HepG2 (cell line): ENCODE results near the gene MKNK1. TPM values are rescaled to one million over a fixed set of nuclear protein-coding genes. Genes with fewer than 3 reads are reported as not detected.

ENCODE experiments used
- MTA1 ChIP-seq: sonication (generic); formaldehyde crosslinking; IDR thresholded peaks from 2 replicates; pipeline ENCODE4 v1.4.0; 2020; ENCODE audit warnings: missing genetic modification reagents, mild to moderate bottlenecking, borderline replicate concordance
- NFATC3 ChIP-seq: sonication (generic); formaldehyde crosslinking; IDR thresholded peaks from 2 replicates; pipeline ENCODE4 v1.5.1; 2020; ENCODE audit warnings: mild to moderate bottlenecking, missing genetic modification reagents
- SCMH1 ChIP-seq: sonication (generic); formaldehyde crosslinking; IDR thresholded peaks from 2 replicates; pipeline ENCODE4 v1.9.0; 2021; ENCODE audit warnings: missing genetic modification reagents, mild to moderate bottlenecking, borderline replicate concordance
- ZNF274 ChIP-seq: sonication (generic); formaldehyde crosslinking; IDR thresholded peaks from 2 replicates; pipeline ENCODE4 v1.5.1; 2020; ENCODE audit warnings: mild to moderate bottlenecking, missing genetic modification reagents
- ZNF3 ChIP-seq: IDR thresholded peaks from 2 replicates; pipeline ENCODE4 v1.7.0; 2017; ENCODE audit warnings: inconsistent platforms
- ZNF335 ChIP-seq: sonication (generic); formaldehyde crosslinking; IDR thresholded peaks from 2 replicates; pipeline ENCODE4 v1.4.0; 2020; ENCODE audit warnings: missing genetic modification reagents
- polyA plus RNA-seq, 8 experiments: library from polyadenylated mRNA; depleted of rRNA in 3 of 8; stranded (reverse) in 7 of 8; unstranded in 1 of 8; fragments of >200 nt; fragmentation: Illumina TruSeq in 4 of 8; extraction: Trizol in 4 of 8; gene quantifications; 2 replicates each; pipeline versions ENCODE4 v1.2.1 to v1.2.3, GENCODE V29; 2011 to 2016; ENCODE audit warnings: low read depth in 4 of 8, missing spikeins in 1 of 8, mixed read lengths in 1 of 8; ENCODE audit not compliant: insufficient read depth in 1 of 8
- total RNA-seq, 5 experiments: library from RNA; depleted of rRNA; stranded (reverse); fragments of >200 nt; fragmentation: Illumina TruSeq; extraction: Trizol; gene quantifications; 2 replicates each; pipeline ENCODE4 v1.2.3, GENCODE V29; 2016; ENCODE audit warnings: low read depth in 1 of 5
- TF ChIP-seq, protein P1 (sequence below), 2 experiments: sonication (generic) in 1 of 2; formaldehyde crosslinking in 1 of 2; IDR thresholded peaks; 2 replicates each; pipeline versions ENCODE4 v1.4.0 to v1.6.1; 2016 to 2020; ENCODE audit warnings: borderline replicate concordance in 1 of 2, low read depth in 1 of 2, mild to moderate bottlenecking in 1 of 2, missing genetic modification reagents in 1 of 2
- TF ChIP-seq, protein P2 (sequence below): sonication (generic); formaldehyde crosslinking; IDR thresholded peaks from 2 replicates; pipeline ENCODE4 v1.4.0; 2020; ENCODE audit warnings: missing genetic modification reagents
- TF ChIP-seq, protein P3 (sequence below): IDR thresholded peaks from 2 replicates; pipeline ENCODE4 v1.6.1; 2012; ENCODE audit warnings: low read length, improper control_type of control experiment
- TF ChIP-seq, protein P4 (sequence below): sonication (generic); formaldehyde crosslinking; IDR thresholded peaks from 2 replicates; pipeline ENCODE4 v1.8.0; 2022; ENCODE audit warnings: mild to moderate bottlenecking, missing genetic modification reagents; ENCODE audit not compliant: insufficient replicate concordance
- TF ChIP-seq, protein P5 (sequence below): sonication (generic); formaldehyde crosslinking; IDR thresholded peaks from 2 replicates; pipeline ENCODE4 v1.5.0; 2020; ENCODE audit warnings: missing genetic modification reagents
- TF ChIP-seq, protein P6 (sequence below): sonication (generic); formaldehyde crosslinking; IDR thresholded peaks from 2 replicates; pipeline ENCODE4 v1.4.0; 2020; ENCODE audit warnings: mild to moderate bottlenecking, missing genetic modification reagents
- TF ChIP-seq, protein P7 (sequence below): sonication (generic); IDR thresholded peaks from 2 replicates; pipeline ENCODE4 v1.6.1; 2016; ENCODE audit warnings: low read depth, borderline replicate concordance

Gene MKNK1
- total and polyA plus RNA-seq, 2 of the 13 experiments (the other 11 are each of a cell fraction or from before 2014, with no cell fraction given) = 18.5 to 24.1 TPM

DNA sequence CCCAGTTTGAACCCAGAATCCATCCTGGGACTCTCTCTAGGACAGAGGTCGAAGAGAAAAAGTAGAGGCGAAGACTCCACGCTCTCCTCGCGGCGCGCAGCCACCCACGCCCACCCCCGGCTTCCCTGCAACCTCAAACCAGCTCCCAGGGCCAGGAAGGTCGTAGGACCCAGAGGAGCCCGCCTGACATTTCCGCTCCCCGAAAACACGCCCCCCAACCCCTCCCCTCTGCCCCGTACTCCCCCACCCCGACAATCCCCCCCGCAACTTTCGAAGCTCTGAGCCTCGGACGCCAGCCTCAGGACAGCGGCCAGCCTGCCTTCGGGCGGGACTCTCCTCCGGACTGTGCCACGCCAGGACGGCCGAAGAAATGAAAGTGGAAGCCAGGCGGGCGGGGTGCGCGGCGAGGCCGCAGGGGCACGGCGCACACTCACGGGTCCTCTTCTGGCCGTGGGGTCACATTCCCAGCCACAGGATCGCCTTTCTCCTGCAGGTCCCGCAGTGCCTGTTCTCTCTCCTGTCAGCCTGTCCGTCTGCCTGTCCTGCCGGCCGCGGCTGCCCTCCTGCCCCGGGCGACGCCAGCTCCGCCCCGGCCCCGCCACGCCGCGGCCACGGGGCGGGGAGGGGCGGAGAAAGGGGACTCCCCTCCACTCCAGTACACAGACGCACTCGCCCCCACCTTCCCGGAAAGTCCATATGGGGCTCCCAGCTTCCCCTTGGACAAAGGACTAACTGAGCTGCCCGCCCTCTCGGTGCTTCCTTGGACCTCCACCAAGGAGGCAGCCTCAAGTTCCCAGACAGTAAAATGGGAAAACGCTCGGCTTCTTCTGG is 12.4 kb upstream of the MKNK1 start, which contains the start of gene MOB3C (continued):
- TF ChIP-seq, protein P1, sequence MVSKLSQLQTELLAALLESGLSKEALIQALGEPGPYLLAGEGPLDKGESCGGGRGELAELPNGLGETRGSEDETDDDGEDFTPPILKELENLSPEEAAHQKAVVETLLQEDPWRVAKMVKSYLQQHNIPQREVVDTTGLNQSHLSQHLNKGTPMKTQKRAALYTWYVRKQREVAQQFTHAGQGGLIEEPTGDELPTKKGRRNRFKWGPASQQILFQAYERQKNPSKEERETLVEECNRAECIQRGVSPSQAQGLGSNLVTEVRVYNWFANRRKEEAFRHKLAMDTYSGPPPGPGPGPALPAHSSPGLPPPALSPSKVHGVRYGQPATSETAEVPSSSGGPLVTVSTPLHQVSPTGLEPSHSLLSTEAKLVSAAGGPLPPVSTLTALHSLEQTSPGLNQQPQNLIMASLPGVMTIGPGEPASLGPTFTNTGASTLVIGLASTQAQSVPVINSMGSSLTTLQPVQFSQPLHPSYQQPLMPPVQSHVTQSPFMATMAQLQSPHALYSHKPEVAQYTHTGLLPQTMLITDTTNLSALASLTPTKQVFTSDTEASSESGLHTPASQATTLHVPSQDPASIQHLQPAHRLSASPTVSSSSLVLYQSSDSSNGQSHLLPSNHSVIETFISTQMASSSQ (IDR thresholded peaks at IDR 0.05; ENCODE audit: low read depth) = no peak
- TF ChIP-seq, protein P1 (CRISPR knock-in tag; IDR thresholded peaks at IDR 0.05; ENCODE audit: borderline replicate concordance) = no peak
- TF ChIP-seq, protein P2, sequence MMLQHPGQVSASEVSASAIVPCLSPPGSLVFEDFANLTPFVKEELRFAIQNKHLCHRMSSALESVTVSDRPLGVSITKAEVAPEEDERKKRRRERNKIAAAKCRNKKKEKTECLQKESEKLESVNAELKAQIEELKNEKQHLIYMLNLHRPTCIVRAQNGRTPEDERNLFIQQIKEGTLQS (CRISPR knock-in tag) = no peak
- TF ChIP-seq, protein P3, sequence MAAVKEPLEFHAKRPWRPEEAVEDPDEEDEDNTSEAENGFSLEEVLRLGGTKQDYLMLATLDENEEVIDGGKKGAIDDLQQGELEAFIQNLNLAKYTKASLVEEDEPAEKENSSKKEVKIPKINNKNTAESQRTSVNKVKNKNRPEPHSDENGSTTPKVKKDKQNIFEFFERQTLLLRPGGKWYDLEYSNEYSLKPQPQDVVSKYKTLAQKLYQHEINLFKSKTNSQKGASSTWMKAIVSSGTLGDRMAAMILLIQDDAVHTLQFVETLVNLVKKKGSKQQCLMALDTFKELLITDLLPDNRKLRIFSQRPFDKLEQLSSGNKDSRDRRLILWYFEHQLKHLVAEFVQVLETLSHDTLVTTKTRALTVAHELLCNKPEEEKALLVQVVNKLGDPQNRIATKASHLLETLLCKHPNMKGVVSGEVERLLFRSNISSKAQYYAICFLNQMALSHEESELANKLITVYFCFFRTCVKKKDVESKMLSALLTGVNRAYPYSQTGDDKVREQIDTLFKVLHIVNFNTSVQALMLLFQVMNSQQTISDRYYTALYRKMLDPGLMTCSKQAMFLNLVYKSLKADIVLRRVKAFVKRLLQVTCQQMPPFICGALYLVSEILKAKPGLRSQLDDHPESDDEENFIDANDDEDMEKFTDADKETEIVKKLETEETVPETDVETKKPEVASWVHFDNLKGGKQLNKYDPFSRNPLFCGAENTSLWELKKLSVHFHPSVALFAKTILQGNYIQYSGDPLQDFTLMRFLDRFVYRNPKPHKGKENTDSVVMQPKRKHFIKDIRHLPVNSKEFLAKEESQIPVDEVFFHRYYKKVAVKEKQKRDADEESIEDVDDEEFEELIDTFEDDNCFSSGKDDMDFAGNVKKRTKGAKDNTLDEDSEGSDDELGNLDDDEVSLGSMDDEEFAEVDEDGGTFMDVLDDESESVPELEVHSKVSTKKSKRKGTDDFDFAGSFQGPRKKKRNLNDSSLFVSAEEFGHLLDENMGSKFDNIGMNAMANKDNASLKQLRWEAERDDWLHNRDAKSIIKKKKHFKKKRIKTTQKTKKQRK = no peak
- TF ChIP-seq, protein P4, sequence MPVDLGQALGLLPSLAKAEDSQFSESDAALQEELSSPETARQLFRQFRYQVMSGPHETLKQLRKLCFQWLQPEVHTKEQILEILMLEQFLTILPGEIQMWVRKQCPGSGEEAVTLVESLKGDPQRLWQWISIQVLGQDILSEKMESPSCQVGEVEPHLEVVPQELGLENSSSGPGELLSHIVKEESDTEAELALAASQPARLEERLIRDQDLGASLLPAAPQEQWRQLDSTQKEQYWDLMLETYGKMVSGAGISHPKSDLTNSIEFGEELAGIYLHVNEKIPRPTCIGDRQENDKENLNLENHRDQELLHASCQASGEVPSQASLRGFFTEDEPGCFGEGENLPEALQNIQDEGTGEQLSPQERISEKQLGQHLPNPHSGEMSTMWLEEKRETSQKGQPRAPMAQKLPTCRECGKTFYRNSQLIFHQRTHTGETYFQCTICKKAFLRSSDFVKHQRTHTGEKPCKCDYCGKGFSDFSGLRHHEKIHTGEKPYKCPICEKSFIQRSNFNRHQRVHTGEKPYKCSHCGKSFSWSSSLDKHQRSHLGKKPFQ (CRISPR knock-in tag) = no peak
- TF ChIP-seq ZNF274 (CRISPR knock-in tag) (no peak), SCMH1 (CRISPR knock-in tag) (no peak), ZNF3 (CRISPR knock-in tag) (no peak), ZNF335 (CRISPR knock-in tag) (no peak), NFATC3 (CRISPR knock-in tag) (no peak), MTA1 (no peak)
- TF ChIP-seq, protein P5, sequence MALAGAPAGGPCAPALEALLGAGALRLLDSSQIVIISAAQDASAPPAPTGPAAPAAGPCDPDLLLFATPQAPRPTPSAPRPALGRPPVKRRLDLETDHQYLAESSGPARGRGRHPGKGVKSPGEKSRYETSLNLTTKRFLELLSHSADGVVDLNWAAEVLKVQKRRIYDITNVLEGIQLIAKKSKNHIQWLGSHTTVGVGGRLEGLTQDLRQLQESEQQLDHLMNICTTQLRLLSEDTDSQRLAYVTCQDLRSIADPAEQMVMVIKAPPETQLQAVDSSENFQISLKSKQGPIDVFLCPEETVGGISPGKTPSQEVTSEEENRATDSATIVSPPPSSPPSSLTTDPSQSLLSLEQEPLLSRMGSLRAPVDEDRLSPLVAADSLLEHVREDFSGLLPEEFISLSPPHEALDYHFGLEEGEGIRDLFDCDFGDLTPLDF (CRISPR knock-in tag) = no peak
- TF ChIP-seq, protein P6, sequence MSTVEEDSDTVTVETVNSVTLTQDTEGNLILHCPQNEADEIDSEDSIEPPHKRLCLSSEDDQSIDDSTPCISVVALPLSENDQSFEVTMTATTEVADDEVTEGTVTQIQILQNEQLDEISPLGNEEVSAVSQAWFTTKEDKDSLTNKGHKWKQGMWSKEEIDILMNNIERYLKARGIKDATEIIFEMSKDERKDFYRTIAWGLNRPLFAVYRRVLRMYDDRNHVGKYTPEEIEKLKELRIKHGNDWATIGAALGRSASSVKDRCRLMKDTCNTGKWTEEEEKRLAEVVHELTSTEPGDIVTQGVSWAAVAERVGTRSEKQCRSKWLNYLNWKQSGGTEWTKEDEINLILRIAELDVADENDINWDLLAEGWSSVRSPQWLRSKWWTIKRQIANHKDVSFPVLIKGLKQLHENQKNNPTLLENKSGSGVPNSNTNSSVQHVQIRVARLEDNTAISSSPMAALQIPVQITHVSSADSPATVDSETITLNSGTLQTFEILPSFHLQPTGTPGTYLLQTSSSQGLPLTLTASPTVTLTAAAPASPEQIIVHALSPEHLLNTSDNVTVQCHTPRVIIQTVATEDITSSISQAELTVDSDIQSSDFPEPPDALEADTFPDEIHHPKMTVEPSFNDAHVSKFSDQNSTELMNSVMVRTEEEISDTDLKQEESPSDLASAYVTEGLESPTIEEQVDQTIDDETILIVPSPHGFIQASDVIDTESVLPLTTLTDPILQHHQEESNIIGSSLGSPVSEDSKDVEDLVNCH (CRISPR knock-in tag) = no peak
- TF ChIP-seq, protein P7, sequence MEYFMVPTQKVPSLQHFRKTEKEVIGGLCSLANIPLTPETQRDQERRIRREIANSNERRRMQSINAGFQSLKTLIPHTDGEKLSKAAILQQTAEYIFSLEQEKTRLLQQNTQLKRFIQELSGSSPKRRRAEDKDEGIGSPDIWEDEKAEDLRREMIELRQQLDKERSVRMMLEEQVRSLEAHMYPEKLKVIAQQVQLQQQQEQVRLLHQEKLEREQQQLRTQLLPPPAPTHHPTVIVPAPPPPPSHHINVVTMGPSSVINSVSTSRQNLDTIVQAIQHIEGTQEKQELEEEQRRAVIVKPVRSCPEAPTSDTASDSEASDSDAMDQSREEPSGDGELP = no peak
